Measurements from ENCODE around the gene PHACTR4.

Gene PHACTR4

DNA sequence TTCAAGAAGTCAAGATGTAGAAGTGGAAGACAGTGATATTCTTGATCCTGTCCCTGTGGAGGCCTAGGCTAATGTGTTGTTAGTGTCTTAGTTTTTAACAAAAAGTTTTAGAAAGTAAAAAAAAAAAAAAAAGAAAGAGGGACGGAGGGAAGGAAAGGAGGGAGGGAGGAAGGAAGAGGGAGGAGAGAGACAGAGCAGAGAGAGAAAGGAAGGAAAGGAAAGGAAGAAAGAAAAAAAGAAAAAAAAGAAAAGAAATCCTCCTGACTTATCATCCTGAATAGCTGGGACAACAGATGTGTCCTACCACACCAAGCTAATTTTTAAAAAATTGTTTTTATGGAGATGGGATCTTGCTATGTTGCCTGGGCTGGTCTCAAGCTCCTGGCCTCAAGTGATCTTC lies 24.6 kb downstream of the PHACTR4 start:
- no peaks in the 10 kb centered on the region for H3K9me3 ChIP-seq
- no peak overlapping the region for H3K27ac ChIP-seq
- intact Hi-C loops (cut with DNase I; ENCODE audit: low total_unique reads), result loop anchor here (10.0 kb wide), 1 partner anchor 211 kb away; no protein-coding TSS in a partner anchor
- no peaks in the 10 kb centered on the region for H3K27me3 ChIP-seq
- H3K36me3 ChIP-seq, result peaks cover 0 to 25% (median 0%) of the 10 kb centered on the region in 3 donors
- TF ChIP-seq, protein P1, sequence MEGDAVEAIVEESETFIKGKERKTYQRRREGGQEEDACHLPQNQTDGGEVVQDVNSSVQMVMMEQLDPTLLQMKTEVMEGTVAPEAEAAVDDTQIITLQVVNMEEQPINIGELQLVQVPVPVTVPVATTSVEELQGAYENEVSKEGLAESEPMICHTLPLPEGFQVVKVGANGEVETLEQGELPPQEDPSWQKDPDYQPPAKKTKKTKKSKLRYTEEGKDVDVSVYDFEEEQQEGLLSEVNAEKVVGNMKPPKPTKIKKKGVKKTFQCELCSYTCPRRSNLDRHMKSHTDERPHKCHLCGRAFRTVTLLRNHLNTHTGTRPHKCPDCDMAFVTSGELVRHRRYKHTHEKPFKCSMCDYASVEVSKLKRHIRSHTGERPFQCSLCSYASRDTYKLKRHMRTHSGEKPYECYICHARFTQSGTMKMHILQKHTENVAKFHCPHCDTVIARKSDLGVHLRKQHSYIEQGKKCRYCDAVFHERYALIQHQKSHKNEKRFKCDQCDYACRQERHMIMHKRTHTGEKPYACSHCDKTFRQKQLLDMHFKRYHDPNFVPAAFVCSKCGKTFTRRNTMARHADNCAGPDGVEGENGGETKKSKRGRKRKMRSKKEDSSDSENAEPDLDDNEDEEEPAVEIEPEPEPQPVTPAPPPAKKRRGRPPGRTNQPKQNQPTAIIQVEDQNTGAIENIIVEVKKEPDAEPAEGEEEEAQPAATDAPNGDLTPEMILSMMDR (IDR thresholded peaks at IDR 0.05), result no peak
- no peak for DNase-seq
- H3K4me1 ChIP-seq, result no peaks in the 10 kb centered on the region
- H3K4me3 ChIP-seq, result no peak overlapping the region

DNA sequence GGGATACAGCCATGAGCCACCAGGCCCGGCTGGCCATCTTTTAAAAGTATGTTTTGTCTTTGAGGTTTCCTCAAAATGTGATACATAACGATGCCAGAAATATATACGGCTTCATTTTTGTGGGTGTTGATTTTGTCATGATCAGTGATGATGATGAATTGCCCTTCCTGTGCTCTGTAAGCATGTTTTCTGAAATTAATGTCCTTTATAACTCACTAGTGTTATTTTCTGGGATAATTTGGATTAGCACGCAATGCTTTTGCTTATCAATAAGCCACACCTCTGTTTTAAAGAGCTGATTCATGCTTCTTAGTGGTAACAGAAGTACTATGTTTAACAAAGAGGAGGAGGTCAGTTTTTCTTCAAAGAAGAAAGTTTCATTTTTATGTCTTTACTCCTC lies 25.6 kb downstream of the PHACTR4 start:
- TF ChIP-seq, protein P1 (IDR thresholded peaks at IDR 0.05), result no peak
- no peaks in the 10 kb centered on the region for H3K9me3 ChIP-seq
- peaks cover 0 to 25% (median 0%) of the 10 kb centered on the region in 3 donors for H3K36me3 ChIP-seq
- no peak for DNase-seq
- no peak overlapping the region for H3K4me3 ChIP-seq
- H3K27ac ChIP-seq, result no peak overlapping the region
- H3K4me1 ChIP-seq, result no peaks in the 10 kb centered on the region
- no peaks in the 10 kb centered on the region for H3K27me3 ChIP-seq
- intact Hi-C loops (cut with DNase I; ENCODE audit: low total_unique reads), result loop anchor here (10.0 kb wide), 1 partner anchor 210 kb away; no protein-coding TSS in a partner anchor

DNA sequence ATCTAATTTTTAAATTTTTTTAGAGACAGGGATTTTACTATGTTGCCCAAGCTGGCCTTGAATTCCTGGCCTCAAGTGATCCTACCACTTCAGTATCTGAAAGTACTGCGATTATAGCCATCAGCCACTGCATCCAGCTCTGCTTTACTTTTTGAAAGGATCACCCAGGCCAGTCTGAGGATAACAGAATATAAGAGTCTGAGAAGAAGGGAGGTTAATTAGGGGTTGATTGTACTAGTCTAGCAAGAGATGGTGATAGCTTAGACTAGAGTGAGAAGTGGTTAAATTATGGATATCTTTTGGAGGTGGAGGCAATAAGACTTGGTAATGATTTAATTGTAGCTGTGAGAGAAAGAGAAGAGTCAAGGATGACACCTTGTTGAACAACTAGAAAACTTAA lies 32.2 kb downstream of the PHACTR4 start:
- Histone ChIP-seq H3K4me3 (no peak overlapping the region), H3K4me1 (no peaks in the 10 kb centered on the region), H3K27ac (no peak overlapping the region), H3K9me3 (no peaks in the 10 kb centered on the region), H3K36me3 (peaks cover 0 to 14% (median 0%) of the 10 kb centered on the region in 3 donors), H3K27me3 (no peaks in the 10 kb centered on the region)
- TF ChIP-seq, protein P1 (IDR thresholded peaks at IDR 0.05), result no peak
- intact Hi-C loops (cut with DNase I; ENCODE audit: low total_unique reads), result no loop called here
- DNase-seq, result no peak

DNA sequence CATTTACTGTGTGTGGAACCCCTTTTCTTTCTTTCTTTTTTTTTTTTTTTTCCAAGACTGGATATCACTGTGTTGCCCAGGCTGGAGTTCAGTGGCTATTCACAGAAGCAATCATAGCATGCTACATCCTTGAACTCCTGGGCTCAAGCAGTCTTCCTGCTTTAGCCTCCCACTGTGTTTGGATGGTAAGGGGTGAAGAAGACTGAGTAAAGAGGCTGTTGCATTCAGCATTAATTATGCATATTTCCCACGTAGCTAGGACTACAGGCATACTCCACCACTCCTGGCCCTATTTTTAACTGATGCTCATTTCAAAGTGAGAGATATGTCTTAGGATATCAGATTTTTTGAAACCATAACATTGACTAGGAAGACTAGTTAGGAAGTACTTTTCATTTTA lies 39.5 kb downstream of the PHACTR4 start:
- H3K4me1 ChIP-seq, result peaks cover 0 to 3% (median 0%) of the 10 kb centered on the region in 4 donors

DNA sequence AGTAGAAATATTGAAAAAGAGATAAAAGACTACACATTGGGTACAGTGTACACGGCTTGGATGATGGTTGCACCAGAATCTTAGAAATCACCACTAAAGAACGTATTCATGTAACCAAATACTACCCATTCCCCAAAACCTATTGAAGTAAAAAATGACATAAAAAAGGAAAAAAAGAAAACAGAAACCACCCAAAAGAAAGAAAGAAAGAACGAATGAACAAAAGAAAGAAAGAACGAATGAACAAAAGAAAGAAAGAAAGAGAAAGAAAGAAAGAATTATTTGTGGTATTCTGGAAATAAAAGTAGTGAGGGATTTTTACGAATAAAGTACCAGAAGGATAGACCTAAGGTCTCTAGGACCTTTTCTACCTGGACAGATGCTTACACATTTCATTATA lies 42.1 kb downstream of the PHACTR4 start:
- peaks cover 0 to 7% (median 0%) of the 10 kb centered on the region in 3 donors for H3K36me3 ChIP-seq
- TF ChIP-seq, protein P1 (IDR thresholded peaks at IDR 0.05), result no peak
- H3K4me3 ChIP-seq, result no peak overlapping the region
- no peaks in the 10 kb centered on the region for H3K9me3 ChIP-seq
- intact Hi-C loops (cut with DNase I; ENCODE audit: low total_unique reads), result no loop called here
- no peak for DNase-seq
- peaks cover 0 to 3% (median under 1%) of the 10 kb centered on the region in 4 donors for H3K4me1 ChIP-seq
- no peaks in the 10 kb centered on the region for H3K27me3 ChIP-seq
- no peak overlapping the region for H3K27ac ChIP-seq

More for the DNA sequence above, 39.5 kb downstream of the PHACTR4 start:
- Histone ChIP-seq H3K36me3 (peaks cover 0 to 7% (median 0%) of the 10 kb centered on the region in 3 donors), H3K27ac (no peak overlapping the region), H3K9me3 (no peaks in the 10 kb centered on the region), H3K27me3 (no peaks in the 10 kb centered on the region), H3K4me3 (no peak overlapping the region)
- no peak for DNase-seq
- intact Hi-C loops (cut with DNase I; ENCODE audit: low total_unique reads), result no loop called here
- TF ChIP-seq, protein P1 (IDR thresholded peaks at IDR 0.05), result no peak

DNA sequence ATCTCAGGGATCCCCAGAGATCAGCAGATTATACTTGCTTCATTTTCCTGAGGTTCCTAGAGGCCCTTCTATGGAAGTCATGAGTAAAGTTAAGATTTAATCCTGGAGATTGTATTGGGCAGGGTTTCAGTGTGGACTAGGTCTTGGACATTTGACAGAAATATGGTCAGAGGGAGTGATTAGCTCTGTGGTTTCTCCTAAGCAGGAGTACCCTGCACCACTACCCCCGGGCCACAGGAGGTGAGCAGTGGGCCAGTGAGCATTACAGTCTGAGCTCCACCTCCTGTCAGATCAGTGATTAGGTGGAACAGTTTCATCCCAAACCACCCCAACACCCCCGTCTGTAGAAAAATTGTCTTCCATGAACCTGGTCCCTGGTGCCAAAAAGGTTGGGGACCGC lies 43.2 kb downstream of the PHACTR4 start:
- intact Hi-C loops (cut with DNase I; ENCODE audit: low total_unique reads), result no loop called here
- no peak overlapping the region for H3K27ac ChIP-seq
- no peaks in the 10 kb centered on the region for H3K27me3 ChIP-seq
- no peak for DNase-seq
- TF ChIP-seq, protein P1 (IDR thresholded peaks at IDR 0.05), result no peak
- peaks cover 0 to 6% (median 4%) of the 10 kb centered on the region in 4 donors for H3K4me1 ChIP-seq
- H3K9me3 ChIP-seq, result no peaks in the 10 kb centered on the region
- peaks cover 0 to 7% (median 0%) of the 10 kb centered on the region in 3 donors for H3K36me3 ChIP-seq
- no peak overlapping the region for H3K4me3 ChIP-seq

Data from tibial artery (tissue), 4 donors.